Measurements from ENCODE around the gene SMIM24.
A peak's percentile ranks its signal among the peaks of the same experiment; 100 is the strongest.

The SMIM24 gene

GRCh38 chr19:3499738-3500428 lies 19.6 kb upstream of the SMIM24 start:
- no peak for DNase-seq

GRCh38 chr19:3497757-3498520 lies 17.6 kb upstream of the SMIM24 start:
- DNase-seq: no peak

GRCh38 chr19:3496392-3497273 lies 16.3 kb upstream of the SMIM24 start:
- DNase-seq: no peak

- peak in 1 of 58 donors; percentile 37 for DNase-seq
These were observed 14.2 kb upstream of the SMIM24 start for GRCh38 chr19:3494559-3494958.

DNA sequence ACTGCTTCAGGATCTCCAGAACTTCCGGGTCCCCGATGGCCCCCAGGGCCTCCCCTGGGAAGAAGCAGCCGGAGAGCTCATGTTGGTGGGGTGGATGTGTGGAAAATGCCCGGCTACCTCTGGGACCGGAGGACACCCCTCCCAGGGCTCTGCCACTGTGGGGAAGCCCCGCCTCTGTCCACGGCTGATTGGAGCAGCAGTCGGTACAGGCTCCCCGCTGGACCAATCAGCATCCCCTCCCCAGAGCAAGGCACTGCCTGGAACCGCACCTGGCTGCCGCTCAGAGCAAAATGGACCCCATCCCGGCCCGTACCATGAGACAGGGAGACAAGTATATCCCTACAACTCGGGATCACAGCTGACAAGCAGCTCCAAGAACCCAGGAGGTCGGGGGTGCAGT lies 13.7 kb upstream of the SMIM24 start:
- DNase-seq: peak in 56 of 58 donors; percentile 15 to 98 (median 82)

GRCh38 chr19:3493651-3494050 lies 13.3 kb upstream of the SMIM24 start:
- DNase-seq: no peak

DNA sequence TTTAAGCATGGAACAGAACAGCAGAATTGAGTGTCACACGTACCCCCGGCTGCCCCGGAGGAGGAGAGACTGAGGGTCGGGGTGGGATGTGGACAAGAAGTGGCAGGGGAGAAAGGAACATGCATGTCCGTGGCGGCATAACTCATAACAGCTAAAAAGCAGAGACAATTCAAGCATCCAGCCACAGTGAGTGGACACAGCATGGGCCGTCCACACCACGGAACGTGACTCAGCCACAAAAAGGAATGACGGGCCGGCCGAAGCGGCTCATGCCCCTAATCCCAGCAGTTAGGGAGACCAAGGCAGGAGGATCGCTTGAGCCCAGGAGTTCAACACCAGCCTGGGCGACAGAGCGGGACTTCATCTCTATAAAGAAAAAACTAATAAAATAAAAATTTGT lies 12.6 kb upstream of the SMIM24 start:
- DNase-seq: no peak

GRCh38 chr19:3492131-3492839 lies 12.0 kb upstream of the SMIM24 start:
- no peak for DNase-seq

GRCh38 chr19:3491396-3492119 lies 11.2 kb upstream of the SMIM24 start:
- DNase-seq: no peak

DNA sequence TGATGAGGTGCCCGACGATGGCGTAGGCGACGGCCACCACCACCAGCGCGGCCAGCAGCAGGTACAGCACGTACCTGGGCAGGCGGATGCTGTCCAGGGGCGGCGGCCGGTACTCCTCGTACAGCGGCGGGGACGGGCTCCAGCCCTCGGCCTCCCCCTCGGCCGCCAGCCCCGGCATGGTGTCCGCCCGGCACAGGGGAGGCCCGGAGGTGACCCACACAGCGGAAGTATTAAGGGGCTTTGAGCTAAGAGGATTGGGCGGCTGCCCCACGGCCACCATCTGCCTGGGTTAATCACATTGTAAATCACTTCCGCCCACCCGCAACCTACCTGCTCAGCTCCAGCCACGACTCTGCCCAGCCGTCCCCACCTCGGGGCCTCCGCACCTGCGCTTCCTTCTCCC lies 2.9 kb upstream of the SMIM24 start, which contains the start of gene SMIM44:
Gene SMIM44, minus strand, starts transcription at position 216 of the 403 bp plus-strand sequence. Its CDS starts 38 bp downstream, at position 178.
- peak in 1 of 58 donors; percentile 12 for DNase-seq

- no peak for DNase-seq
These were observed 2.3 kb upstream of the SMIM24 start for GRCh38 chr19:3482507-3483225.

GRCh38 chr19:3481241-3482090 lies 1.1 kb upstream of the SMIM24 start:
- no peak for DNase-seq

DNA sequence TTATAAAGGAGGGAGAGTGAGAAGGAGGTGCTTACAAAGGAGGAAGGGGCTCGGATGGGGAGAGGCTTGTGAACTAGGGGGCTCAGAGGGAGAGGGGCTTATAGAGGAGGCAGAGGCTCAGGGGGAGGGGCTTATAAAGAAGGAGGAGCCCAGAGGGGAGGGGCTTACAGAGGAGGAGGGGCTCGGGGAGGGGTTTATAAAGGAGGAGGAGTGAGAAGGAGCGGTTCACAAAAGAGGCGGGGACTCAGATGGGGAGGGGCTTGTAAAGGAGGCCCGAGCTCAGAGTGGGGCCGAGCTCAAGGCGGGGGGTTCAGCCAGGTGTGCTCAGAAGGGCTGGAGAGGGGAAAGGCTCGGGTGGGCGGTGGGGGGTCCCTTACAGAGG lies 500 bp downstream of the SMIM24 start:
- no peak for DNase-seq

- no peak for DNase-seq
These were observed 1.0 kb downstream of the SMIM24 start for GRCh38 chr19:3479177-3479833.

DNA sequence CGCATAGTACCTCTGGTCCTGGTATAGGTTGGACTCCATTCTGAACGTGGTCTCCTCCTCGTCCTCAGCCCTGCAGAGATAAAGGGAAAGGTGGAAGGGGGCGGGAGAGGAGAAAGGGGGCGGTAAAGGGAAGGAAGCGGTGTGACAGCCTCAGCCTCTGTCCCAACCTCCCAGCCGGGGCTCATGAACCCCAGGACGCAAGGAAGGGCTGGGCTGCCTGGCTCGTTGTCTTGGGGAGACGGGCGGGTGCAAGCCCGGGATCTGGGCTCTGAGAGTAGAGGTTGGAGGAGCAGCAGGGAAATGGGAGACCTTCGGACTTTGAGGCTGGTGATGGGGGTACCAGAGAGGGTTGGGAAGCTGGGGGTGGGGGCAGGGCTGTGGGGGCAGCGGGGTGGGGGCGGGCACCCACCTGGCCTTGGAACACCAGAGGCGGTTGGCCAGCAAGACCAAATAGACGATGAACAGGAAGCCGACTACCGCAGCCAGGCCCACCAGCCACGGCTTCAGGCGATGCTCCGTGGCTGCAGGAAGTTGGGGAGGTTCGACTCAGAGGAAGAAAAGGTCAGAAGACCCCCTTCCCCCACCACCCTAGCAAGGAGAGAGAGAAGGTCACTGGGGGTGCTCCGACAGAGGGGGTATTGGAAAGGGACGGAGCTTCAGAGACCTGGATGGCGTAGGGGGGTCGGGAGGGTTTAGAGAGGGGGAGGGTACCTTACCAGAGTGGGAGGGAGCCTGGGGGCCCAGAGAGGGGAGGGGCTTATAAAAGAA lies 1.7 kb downstream of the SMIM24 start:
- no peak for DNase-seq

- DNase-seq: no peak
These were observed 2.4 kb downstream of the SMIM24 start for GRCh38 chr19:3477951-3478350.

- DNase-seq: no peak
These were observed 2.8 kb downstream of the SMIM24 start for GRCh38 chr19:3477506-3477905.

Measured in anterior cingulate cortex (tissue), 58 donors.